GM19468 (cell line): ENCODE measurements around the gene C15orf39.

ENCODE experiments used
- ATAC-seq: cut with Tn5 transposase; IDR thresholded peaks from one replicate; pipeline ENCODE4 v1.9.1; 2021; ENCODE audit warnings: mild to moderate bottlenecking, moderate library complexity, moderate number of reproducible peaks; ENCODE audit not compliant: unreplicated experiment; ENCODE audit errors: extremely low read depth

Gene C15orf39

DNA sequence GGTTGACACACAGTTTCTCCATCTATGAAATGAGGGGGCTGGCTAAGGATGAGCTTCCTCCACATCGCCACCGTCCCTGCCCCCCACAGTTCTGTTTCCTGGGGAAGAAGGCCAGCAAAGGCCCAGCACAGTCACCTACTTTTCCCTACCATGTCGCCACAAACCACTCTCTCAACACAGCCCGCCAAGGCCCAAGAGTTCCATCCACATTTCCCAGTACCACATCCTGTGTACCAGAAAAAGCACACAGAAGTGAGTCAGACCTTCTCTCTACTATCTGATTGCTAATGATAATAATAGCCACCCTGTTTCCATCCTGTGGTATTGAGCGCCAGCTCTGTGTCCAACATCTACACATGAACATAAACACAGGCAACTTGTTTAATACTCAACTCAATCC is 30.3 kb upstream of the C15orf39 start:
- no peak for ATAC-seq

DNA sequence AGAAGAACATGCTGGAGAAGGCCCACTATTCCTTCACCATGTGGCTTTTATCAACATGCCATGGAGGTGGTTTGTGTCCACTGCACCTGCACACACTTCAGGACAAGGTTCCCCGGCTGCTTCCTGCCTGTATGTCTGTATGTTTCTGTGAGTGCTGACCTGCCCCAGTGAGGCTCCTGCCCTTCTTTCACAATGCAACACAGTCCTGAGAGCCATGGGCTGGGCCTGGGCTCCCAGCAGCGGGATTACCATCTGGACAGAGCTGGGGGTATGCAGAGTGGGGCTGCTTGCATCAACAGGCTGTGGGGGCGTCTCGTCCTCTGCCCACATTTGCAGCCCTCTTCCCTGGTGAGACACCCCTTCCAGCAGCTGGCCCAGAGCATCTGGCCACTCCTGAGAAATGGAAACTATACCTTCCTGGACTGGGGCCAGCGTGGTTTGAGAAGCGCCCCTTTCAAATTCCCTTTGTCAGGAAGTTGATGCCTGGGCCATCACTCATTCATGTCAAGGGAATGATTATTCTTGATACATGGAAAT is 29.3 kb upstream of the C15orf39 start:
- ATAC-seq: no peak

DNA sequence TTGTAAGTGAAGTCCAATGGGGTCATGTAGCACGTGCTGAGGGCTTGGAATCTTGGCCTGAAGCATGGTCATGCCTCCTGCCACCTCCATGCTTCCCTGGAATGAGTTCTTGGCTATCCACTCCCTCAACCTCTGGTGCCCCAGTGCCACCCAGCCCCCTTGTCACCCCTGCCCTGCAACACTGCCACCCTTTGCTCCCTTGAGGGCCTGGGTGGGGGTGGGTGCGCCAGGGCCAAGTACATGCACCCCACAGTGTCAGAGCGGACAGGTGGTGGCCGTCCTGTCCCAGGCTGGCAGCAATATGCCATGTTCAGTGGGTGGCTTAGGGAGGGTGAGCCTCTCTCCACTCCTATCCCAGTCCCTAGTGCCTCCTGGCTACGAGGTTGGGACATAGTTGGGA is 27.6 kb upstream of the C15orf39 start:
- no peak for ATAC-seq

DNA sequence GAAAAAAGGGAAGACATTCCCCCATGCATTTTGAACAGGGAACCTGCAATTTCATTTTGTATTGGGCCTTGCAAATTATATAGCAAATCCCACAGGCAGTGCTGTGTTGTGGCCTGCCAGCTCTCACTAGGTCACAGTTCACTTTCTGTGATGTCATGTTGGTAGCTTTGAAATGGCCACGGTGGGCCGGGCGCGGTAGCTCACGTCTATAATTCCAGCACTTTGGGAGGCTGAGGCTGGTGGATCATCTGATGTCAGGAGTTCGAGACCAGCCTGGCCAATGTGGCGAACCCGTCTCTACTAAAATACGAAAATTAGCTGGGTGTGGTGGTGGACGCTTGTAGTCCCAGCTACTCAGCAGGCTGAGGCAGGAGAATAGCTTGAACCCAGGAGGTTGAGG is 27.0 kb upstream of the C15orf39 start:
- ATAC-seq: no peak

DNA sequence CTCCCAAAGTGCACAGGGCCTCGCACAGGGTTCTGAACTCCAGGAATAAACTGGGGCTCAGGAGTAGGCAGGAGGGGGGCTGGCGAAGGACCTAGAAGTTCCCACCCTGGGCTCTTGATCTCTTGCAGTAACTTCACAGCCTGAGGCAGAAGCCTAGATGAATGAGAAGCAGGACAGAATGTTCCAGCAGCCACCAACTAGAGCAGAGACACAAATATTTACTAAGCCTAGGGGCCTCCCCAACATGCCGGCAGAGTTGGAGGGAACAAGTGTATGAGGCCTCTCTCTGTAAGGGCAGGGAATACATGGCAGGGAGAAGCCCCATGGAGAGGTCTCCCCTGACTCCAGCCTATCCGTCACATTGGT is 25.3 kb upstream of the C15orf39 start:
- no peak for ATAC-seq

DNA sequence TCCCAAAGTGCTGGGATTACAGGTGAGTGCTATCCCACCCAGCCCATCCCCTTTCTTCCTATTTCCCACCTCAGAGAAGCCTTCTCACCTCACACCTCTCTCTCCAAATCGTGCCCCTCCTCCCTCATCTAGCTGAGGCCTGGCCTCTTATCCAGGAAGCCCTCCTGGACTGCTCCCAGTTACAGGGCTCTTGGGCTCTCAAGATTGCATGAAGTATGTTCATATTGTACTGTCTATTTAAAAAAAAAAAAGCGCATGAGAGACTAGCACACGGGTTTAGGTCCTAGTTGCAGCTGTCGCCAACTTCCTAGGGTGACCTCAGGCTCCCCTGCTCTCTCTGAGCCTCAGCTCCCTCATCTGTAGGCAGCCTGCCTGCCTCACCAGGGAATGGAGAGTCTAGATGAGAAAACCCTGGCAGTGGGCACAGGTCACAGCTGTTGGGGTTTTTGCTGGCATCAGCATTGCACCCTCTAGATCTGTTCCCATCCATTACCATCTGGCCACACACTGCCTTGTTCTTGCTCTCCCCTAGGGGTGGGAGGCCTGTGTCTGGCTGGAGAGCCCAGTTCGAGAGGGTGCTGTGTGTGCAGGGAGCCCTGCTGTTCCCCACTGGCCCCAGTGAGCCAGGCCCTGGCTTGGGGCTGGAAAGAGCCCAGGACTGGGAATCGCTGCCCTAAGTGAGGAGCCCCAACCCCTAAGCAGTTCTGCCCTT is 24.2 kb upstream of the C15orf39 start:
- no peak for ATAC-seq

DNA sequence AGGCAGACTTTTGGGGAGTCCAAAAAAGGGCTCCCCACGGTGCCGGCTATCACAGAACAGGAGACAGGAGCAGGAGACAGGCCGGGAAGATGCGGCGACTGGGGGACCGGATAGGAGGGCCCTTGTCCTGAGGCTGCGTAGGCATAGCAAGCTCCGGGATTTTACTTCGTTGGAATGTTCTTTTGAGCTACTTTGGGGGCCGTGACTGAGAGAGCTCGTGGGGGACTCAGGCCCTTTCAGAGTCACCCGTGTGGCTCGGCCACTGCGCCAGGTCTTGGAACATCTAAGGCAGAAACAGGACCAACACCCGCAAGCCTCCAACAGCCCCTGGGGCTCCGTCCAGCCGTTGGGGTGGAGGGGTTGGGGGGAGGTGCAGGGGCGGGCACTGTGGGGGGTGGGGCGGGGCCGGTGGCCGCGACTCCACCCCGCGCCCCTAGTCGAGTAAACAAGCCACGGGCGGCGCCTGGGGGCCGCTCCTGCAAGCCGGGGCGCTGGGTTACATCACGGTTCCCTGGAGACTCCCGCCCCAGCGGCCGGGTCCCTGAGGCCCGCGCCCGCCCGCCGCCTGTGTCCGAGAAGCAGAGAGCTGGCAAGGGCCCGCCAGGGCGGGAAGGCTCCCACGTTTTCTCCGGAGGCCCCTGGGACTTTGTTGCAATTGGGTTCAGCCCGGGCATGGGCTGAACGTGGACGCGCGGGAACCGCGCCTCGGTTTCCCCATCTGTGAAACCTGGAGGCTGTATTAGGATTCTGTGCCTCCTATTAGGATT is 23.3 kb upstream of the C15orf39 start:
- ATAC-seq: no peak

DNA sequence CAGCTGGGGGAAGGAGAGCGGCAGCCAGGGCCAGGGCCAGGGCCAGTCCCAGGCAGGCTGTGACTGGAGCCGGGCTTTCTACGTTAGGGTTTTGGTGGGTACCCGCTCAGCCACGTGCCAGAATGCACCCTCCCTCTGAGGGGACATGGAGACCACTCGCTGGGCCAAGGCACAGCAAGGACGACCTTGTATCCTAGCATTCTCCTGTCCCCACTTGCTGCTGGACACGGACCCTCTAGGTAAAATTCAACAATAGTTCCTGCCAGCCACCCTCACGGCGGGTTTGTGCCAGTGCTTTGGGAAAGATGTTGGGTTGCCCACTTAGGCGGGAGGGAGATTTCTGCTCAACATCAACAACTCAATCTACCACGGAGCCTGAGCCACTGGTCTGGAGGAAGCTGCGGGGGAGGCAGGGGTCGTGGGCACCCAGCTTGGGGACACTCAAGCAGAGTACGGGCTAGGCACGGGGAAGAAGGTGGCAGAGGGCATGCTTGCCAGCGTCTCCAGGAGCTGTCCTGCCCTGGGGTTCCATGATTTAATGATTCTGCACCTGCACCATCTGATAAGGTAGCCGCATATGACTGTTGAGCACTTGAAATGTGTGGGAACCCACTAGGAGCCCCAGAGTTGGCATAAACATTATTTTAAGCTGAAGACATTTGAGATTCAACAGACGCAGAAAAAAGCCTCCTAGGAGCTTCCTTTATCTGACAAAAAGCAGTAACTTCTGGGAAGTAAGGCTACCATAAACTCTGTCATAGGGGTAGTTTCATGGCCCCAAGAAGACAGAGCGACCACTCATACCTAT is 22.5 kb upstream of the C15orf39 start:
- ATAC-seq: no peak

DNA sequence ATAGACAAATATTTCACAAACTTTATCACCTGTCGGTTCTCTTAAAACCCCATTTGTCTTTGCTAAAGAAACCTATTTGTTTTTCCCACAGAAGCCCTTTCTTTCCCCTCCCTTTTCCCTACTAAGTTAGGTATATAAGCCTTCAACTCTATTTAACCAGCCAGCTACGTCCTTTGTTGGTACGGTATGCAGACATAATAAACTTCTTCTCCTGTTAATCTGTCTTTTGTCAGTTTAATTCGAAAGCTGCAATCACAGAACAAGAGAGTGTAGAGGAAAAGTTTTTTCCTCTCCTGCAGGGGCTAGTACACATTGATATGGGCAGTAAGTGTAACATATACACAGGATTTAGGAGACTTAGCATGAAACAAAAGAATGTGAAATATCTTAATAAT is 21.9 kb upstream of the C15orf39 start:
- ATAC-seq: no peak

DNA sequence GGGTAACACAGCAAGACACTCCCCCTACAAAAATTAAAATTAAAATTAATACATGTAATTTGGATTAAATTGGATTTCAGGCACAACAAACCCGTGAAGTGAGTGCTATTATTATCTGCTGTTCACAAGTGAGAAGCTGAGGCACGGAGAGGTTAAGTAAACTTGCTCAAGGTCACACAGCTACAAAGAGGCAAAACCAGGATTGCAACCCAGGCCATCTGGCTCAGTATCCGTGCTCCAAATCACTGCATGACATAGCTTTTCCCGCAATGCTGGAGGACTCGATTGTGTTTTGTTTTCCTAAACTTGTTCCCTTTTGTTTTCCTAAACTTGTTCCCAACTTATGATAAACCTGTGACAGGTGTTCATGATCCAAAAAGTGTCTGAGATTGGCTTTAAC is 19.9 kb upstream of the C15orf39 start:
- ATAC-seq: no peak

DNA sequence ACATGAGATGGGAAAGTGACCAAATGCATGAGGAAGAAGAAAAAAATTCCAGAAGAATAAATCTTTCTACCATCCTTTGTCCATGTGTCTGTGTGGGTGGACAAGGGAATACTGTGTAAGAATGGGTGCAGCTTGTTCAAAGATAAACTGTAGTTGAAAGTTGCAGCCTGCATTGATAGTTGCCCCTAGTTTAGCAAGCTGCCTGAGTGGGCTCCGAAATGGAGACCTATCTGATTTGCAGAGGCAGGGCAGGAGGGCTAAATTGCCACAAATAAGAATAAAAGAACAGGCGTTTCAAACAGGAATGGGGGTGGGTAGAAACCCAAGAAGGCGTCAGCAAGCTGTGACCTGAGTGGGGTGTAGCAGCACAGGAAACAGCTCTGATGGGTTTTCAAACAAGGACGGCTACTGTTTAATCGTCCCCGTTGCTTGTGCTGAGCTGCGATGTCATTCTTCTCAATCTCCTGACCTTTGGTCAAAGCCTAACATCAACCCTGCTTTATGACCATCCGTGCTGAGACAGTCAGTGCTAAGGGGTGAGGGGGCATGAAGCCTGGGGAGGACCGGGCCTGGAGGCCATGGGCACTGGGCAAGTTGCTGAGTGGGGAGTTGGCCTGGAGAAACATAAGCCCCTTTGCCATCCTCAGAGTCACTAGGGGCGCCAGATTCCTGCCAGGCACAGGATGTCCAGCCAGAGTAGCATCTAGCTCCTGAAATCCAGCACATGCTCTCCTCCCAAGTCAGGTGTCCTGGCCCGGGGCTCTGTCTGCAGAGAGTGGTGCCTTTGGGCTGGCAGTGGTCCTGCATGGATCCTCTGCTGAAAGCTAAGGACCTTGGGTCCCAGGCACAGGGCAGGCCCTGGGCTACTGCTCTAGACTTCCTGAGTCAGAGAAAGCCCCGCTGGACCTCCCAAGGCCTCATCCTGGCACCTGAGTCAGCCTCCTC is 19.2 kb upstream of the C15orf39 start:
- no peak for ATAC-seq

DNA sequence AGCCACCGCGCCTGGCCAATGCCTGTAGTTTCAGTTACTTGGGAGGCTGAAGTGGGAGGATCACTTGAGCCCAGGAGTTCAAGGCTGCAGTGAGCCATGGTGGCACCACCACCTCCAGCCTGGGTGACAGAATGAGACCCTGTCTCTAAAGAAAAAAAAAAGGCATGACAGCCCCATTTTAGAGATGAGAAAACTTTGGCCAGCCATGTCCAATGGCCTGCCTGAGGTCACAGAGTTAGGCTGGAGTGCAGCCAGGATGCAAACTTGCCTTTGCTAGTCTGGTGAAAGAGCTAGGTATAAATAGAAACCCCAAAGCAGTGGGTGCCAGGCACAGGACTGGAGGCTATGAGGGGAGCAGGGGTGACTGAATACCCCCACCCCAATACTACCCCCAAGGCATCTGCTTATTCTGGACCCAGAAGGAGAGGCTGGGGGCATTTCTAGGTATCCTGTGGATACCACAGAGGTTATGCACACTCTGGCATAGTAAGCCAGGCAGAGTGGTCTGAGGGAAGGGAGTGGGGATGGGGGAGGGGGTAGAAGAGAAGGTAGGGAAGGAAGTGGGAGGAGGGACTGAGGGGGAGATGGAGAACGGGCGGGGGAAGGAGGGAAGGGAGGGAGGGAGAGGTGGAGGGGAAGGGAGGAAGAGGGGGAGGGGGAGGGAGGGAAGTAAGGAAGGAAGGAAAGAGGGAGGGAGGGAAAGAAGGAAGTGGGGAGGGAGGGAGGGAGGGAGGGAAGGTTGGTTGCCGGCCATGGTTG is 16.2 kb upstream of the C15orf39 start:
- ATAC-seq: no peak

DNA sequence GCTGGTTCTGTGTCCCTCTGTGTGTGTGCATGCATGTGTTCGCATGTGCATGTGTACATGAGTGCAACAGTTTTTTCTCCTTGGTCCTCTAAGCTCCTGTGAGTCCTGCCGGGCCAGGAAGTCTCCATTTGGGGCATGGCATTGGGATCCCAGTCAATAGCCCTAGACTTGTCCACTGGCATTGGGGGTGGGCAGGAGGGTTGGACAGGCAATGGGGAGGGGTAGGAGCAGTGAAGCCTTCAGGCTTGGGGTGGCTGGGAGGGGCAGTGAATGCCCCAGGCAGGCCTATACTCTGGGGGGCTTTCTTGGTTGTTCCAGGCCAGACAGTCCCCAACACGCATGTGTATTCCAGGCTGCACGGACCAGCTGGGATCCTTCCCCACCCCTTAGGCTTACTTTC is 15.6 kb upstream of the C15orf39 start:
- no peak for ATAC-seq

DNA sequence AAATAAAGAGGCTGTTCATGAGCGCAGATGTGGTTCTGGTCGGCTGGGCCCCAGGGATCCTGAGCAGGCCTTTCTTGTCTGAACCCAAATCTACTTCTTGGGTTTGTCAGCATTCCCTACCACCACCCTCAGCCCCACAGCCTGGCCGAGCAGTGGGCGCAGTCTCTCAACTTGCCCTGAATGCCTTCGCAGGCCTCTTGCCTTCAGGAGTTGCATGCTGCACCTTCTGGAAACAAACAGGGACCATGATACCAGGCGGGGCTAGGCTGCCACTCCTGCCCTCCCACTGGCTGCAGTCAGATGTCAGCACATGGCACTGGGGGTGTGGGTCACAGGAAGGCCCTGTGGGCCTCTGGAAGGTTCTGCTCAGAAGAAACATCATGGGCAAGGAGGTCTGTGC is 13.2 kb upstream of the C15orf39 start:
- ATAC-seq: no peak

DNA sequence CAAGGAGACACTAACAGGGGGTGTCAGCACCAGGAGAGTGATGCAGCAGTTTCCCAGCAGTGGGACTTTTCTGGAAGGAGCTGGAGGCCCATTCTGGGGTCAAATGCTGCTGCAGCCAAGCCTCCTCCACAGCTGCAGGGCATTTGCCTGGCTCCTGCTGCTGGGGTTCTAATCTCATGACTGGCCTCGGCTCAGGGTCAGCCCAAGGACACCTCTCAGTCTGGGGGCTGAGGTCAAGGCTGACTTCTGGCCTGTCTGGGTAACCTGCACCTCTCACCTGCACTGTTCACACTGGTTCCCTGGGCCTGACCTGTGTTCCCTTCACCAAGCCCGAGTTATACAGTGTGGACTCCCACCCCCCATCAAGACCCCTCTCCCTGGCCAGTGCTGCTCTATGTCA is 10.4 kb upstream of the C15orf39 start:
- ATAC-seq: no peak

DNA sequence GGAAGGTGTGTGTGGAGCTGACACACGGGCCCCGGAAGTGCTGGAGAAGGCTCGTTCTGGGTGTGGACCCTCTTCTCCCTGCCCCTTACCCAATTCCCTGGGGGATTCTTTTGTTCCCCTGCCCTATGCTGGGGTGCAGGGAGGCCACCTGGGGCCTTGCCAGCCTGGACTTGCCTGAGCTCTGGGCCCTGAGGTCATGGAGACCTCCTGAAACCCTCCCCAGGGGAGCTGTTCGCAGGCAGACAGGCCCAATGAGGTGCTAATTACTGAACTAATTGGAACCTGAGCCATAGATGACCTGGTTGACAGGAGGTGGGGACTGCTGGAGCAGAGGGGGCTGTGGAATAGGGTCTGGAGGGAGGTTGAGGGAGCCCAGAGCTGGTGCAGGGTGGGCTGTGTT is 9.4 kb upstream of the C15orf39 start:
- ATAC-seq: no peak

DNA sequence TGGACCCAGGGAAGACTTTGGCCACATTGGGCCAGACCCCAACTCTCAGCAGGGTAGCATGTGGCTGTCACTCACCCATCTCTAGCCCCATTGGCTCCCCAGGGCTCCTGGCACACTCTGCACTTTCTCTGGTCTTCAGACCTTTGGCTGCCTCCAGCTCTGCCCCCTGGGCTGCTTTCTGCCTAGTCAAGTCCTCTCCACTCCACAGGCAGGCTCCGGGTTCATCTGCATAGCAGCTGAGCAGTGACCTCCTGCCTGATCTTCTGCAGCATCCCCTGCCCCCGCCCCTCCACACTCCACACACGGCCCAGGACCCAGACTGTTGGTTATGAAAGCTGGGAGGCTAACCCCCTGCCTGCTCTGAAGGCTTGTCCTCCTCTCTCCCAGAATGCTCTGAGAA is 8.4 kb upstream of the C15orf39 start:
- no peak for ATAC-seq

DNA sequence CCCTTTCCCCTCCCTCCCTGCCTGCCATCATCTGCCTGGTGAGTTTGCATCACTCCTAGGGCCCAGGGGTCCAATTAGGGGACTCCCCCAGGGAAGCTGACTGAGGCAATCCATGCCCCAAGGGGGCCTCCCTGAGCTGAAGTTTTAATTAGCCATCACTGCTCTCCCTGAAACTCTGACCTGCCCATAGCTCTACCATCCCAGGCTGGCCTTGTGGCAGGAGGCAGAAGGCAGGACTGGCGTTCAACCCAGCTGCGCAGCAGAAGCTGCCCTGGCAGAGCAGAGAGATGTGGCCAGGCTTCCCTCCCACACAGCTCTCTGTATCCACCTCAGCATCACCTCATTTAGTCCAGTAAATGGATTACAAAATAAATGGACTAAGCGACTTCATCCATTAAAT is 7.7 kb upstream of the C15orf39 start:
- ATAC-seq: no peak

DNA sequence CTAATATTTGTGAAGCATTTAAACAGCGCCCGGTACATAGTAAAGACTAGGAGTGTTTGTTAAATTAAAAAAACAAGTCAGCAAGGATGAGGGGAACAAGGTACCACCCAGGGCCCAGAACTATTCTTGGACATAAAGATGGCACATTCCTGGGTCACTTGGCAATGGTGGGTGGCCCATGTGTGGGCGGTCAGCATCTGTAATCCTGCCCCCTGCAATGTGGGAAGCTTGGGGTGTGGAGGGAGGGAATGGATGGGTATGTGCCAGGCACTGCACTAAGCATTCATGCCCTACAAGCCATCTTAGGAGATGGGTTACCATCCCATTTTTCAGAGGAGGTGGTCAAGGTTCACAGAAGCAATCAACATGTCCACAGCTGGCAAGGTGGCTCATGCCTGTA is 7.3 kb upstream of the C15orf39 start:
- ATAC-seq: no peak
